GM19238 (cell line): ENCODE results near the gene RANBP3L.
"Not testable (repeated sequence)": the region's sequence is repeated elsewhere in the genome, so short reads cannot be mapped to it uniquely, and the experiment has no call there.

Source experiments
- DNase-seq: peaks from one replicate; pipeline ENCODE4 v3.0.0; 2011; ENCODE audit warnings: low spot score; ENCODE audit not compliant: insufficient read length

RANBP3L gene

GRCh38 chr5:36301858-36302603 is at the start of gene RANBP3L:
Gene RANBP3L (minus strand): TSS chr5:36301902. CDS start chr5:36301416, 486 bp downstream.
- DNase-seq, result no peak

- no peak for DNase-seq
These were observed 45.4 kb upstream of the RANBP3L start for GRCh38 chr5:36346896-36347690.

- no peak for DNase-seq
These were observed 43.2 kb upstream of the RANBP3L start for GRCh38 chr5:36344899-36345298.

GRCh38 chr5:36341720-36342119 is 40.0 kb upstream of the RANBP3L start:
- not testable (repeated sequence) for DNase-seq

- DNase-seq, result no peak
These were observed 35.9 kb upstream of the RANBP3L start for GRCh38 chr5:36337597-36337996.

GRCh38 chr5:36334315-36334714 is 32.6 kb upstream of the RANBP3L start:
- no peak for DNase-seq

GRCh38 chr5:36332720-36333119 is 31.0 kb upstream of the RANBP3L start:
- DNase-seq, result not testable (repeated sequence)

GRCh38 chr5:36325196-36325595 is 23.5 kb upstream of the RANBP3L start:
- no peak for DNase-seq

GRCh38 chr5:36323926-36324781 is 22.5 kb upstream of the RANBP3L start:
- DNase-seq, result no peak

- no peak for DNase-seq
These were observed 11.4 kb upstream of the RANBP3L start for GRCh38 chr5:36312953-36313672.

GRCh38 chr5:36311956-36312355 is 10.3 kb upstream of the RANBP3L start:
- DNase-seq, result no peak

- DNase-seq, result no peak
These were observed 8.4 kb upstream of the RANBP3L start for GRCh38 chr5:36310138-36310537.

GRCh38 chr5:36305571-36306326 is 4.0 kb upstream of the RANBP3L start:
- DNase-seq, result no peak

GRCh38 chr5:36304095-36304805 is 2.5 kb upstream of the RANBP3L start:
- no peak for DNase-seq

GRCh38 chr5:36300927-36301540 is 668 bp downstream of the RANBP3L start:
- no peak for DNase-seq

- DNase-seq, result no peak
These were observed 1.3 kb downstream of the RANBP3L start for GRCh38 chr5:36300191-36300926.

- no peak for DNase-seq
These were observed 3.1 kb downstream of the RANBP3L start for GRCh38 chr5:36298552-36298951.

- DNase-seq, result no peak
These were observed 4.0 kb downstream of the RANBP3L start for GRCh38 chr5:36297653-36298052.
